GM19467 (cell line): ENCODE measurements around the gene TMEM126B.
"Not testable (repeated sequence)": the region's sequence is repeated elsewhere in the genome, so short reads cannot be mapped to it uniquely, and the experiment has no call there.

Source experiments
- ATAC-seq: cut with Tn5 transposase; IDR thresholded peaks from one replicate; pipeline ENCODE4 v1.9.1; 2021; ENCODE audit warnings: mild to moderate bottlenecking, moderate library complexity; ENCODE audit not compliant: unreplicated experiment

TMEM126B gene

DNA sequence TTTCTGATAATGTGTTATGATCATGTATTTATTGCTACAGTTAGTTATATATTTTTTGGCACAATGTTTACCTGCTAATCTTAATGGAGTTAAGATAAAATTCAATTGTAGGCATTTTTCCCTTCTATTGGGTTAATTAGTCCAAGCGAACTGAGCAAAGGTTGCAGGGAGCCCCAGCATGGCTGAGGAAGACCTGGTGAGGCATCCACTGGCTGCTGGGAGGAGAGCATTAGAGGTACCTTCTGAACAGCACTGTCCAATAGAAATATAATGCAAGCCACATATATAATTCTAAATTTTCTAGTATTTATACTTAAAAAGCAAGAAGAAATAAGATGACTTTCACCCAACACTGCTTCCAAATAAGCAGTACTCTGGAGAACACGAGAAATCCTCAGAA, 18.7 kb downstream of the TMEM126B start:
- ATAC-seq, result no peak

- peak; percentile 100 for ATAC-seq
These were observed 19.4 kb downstream of the TMEM126B start, which contains the start of gene TMEM126A for GRCh38 chr11:85647604-85648299. Gene TMEM126A, plus strand, starts transcription at chr11:85647967. Its CDS starts 2,289 bp downstream, at chr11:85650256.

DNA sequence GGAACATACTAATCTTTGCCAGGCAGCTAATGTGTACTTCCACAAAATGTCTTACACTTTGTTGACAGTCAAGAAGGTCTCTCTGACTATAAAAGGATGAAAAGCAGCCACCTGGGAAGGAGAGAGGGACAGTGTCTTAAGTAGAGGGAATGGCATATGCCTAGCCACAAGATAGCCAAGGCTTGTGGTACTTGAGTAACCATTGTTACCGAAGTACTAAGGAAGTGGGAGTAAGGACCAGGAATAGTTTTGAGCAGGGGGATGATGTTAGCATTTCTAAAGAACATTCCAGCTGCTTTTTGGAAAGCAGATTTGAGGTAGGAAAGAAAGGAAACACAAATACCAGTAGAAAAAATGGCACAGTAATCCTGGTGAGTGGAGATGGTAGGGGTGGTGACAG, 22.7 kb downstream of the TMEM126B start:
- ATAC-seq, result no peak

GRCh38 chr11:85652786-85653447, 24.5 kb downstream of the TMEM126B start:
- ATAC-seq, result no peak

DNA sequence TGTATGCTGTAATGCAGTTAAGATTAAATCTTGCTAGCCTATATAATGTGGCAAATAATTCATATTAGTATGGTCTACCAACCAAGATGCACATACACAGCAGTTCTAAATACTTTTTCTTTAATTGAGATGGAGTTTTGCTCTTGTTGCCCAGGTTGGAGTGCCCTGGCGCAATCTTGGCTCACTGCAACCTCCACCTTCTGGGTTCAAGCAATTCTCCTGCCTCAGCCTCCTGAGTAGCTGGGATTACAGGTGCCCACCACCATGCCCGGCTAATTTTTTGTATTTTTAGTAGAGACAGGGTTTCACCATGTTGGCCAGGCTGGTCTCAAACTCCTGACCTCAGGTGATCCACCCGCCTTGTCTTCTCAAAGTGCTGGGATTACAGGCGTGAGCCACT, 25.9 kb downstream of the TMEM126B start:
- ATAC-seq, result not testable (repeated sequence)

- no peak for ATAC-seq
These were observed 28.4 kb downstream of the TMEM126B start for GRCh38 chr11:85656777-85657176.

DNA sequence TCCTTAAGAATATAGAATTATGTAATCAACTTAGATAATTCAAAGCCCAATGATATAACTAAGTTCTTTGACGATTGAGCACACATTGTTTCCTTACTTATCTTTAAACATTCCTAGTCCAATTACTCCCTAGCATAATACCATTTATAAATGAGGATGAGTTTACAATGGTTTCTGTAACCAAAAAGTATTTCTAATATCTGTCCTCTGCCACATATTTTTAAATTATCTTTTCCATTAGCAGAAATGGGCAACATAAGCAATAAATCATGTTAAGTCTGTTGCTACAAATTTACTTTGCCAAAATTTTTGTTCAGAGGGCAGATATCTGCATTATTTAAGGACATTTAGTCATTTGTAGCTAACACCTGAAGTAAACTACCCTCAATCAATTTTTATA, 29.8 kb downstream of the TMEM126B start:
- ATAC-seq, result no peak

DNA sequence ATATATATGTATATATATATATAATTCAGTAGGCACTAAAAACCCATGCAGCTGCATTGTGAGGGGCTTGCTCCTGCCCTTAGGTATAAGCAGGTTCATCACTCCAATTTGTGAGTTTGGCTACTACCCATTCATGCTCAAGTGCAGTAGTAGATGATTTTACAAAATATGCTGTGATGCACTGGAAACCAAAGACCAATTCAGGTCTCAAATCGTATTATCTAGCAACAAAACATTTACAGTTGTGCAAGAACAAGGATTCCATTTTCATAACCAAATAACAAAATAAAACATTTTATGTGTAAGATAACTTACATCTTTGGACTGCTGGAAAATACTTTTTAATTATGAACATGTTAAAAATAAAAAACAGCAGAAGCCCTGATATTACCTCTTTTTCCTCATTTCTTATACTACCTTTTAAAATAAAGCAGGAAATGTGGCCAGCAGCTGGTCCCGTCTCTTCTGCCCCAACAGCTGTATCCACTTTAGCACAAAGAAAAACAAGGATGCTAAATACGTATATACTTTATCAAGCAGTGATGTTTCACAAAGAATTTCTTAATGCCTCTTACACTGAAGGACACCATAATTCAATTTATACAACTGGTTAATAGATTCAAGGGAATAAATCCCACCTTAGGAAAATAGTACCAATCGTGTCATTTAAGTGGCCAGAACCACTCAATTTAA, 33.7 kb downstream of the TMEM126B start:
- no peak for ATAC-seq

GRCh38 chr11:85663080-85663752, 34.8 kb downstream of the TMEM126B start:
- ATAC-seq, result no peak

- peak; percentile 66 for ATAC-seq
These were observed 35.6 kb downstream of the TMEM126B start for GRCh38 chr11:85663753-85664614.

DNA sequence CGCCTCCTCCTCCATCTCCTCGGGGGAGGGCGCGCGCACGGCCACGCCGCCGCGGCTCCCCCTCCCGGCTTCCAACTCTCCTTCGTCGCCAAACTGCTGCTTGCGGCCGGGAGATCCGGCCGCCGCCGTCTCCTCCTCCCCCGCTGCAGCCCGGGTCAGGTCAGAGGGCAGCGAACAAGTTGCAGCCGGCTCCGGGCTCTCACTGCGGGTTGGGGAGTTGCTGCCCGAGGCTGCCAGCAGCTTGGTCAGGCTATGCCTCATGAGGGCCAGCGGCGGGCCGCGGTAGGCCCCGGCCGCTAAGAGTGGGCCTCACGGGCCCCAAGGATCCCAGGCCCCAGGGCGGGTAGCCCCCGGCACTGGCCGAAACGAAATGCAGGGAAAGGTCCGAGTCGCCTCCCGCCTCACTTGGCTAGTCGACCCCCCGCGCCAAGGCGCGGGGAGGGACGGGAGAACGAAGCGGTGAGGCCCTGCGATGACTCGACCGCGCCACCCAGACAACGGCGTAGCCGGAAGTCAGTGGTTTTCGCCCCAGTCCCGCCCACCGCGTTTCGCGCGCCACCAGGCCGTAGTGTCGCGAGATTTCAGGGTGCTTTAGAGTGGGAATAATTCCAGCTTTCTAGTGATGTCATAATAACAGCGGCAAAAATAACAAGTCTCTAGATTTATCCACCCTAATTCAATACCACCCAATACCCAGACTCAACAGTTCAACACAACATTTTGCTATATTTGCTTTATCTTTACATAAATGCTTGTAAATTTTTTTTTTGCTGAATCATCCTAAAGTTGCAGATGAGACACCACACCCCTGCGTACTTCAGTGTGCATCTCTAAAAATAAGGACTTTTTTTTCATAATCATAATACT, 36.5 kb downstream of the TMEM126B start, which contains the start of gene CREBZF:
TSS of gene CREBZF (minus strand) at position 515 of the 867 bp plus-strand sequence. CDS start at position 261, 254 bp downstream.
- peak; percentile 90 for ATAC-seq

DNA sequence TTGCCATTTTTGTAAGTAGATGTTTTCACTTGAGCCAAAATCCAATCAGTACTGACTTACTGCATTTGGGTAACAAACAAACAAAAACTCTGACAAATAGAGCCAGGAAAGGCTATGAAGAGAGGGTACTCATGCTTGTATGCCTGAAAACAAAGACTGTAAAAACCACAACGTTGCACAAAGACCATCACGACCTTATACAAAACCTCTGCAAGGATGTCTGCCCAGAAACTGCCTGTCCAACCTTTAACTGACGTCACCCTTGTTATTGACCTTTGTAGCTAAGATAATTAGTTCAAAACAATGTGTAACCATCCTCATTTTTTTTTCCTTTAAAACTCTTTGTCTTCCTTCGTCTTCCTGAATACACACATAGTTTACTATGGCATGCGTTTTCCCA, 37.3 kb downstream of the TMEM126B start:
- no peak for ATAC-seq

GRCh38 chr11:85666687-85667086, 38.3 kb downstream of the TMEM126B start:
- no peak for ATAC-seq

- no peak for ATAC-seq
These were observed 39.8 kb downstream of the TMEM126B start for GRCh38 chr11:85668157-85668556.

DNA sequence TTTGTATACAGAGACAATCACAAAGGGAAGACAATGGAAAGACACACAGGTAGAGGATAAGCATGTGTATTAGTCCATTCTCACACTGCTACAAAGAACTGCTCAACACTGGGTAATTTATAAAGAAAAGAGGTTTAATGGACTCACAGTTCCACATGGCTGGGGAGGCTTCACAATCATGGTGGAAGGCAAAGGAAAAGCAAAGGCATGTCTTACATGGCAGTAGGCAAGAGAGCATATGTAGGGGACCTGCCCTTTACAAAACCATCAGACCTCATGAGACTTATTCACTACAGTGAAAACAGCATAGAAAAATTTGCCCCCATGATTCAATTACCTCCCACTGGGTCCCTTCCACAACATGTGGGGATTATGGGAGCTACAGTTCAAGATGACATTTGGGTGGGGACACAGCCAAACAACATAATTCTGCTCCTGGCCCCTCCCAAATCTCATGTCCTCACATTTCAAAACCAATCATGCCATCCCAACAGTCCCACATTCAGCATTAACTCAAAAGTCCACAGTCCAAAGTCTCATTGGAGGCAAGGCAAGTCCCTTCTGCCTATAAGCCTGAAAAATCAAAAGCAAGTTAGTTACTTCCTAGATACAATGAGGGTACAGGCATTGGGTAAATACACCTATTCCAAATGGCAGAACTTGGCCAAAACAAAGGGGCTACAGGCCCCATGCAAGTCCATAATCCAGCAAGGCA, 42.7 kb downstream of the TMEM126B start:
- ATAC-seq, result not testable (repeated sequence)

DNA sequence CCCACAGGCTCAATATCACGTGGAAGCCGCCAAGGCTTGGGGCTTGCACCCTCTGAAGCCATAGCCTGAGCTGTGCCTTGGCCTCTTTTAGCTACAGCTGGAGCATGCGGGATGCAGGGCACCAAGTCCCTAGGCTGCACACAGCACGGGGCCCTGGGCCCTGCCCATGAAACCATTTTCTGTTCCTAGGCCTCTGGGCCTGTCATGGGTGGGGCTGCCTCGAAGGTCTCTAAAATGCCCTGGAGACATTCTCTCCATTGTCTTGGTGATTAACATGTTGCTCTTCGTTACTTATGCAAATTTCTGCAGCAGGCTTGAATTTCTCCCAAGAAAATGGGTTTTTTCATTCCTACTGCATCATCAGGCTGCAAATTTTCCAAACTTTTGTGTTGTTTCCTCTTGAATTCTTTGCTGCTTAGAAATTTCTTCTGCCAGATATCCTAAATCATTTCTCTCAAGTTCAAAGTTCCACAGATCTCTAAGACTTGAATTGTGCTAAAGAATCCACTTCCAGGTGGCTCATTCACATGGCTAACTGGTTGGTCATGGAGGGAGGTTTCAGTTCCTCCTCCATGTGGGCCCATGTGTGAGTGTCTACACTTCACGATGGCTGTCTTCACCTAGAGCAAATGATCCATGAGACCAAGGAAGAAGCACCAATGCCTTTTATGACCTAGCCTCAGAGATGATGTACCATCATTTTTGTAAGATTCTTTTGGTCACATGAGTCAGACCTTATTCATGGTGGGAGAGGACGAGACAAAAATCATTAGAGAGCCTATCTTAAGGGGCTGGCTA, 43.9 kb downstream of the TMEM126B start:
- no peak for ATAC-seq

DNA sequence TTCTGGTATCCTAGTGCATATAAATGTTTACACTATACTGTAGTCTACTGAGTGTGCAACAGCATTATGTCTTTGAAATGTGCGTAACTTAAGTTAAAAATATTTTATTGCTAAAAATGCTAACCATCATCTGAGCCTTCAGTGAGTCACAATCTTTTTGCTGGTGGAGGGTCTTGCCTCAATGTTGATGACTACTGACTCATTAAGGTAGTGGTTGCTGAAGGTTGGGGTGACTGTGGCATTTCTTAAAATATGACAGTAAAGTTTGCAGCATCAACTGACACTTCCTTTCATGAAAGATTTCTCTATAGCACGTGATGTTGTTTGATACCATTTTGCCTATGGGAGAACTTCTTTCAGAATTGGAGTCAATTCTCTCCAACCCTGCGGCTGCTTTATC, 45.0 kb downstream of the TMEM126B start:
- no peak for ATAC-seq

DNA sequence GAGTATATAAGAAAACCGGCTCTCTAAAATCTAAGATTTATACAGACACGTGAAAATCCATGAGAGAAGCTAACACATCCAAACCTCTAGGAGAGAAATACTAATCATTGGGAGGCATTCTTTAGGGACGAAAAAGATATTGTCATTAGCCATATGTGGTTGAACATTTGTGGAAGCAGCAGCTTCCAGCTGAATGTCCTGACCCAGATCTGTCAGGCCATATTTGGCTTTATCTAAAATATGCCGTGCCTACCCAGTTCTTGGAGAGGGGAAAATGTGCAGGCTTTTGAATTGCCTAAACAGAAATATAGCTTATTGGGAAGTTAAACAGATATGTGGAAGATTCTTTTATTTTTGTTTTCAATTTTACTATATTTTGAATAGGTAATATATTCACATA, 51.2 kb downstream of the TMEM126B start:
- ATAC-seq, result no peak
